ENCODE measurements around the gene REV3L.

- no peak for TF ChIP-seq CTCF (conservative IDR thresholded peaks at IDR 0.05 in 1 of 2, IDR thresholded peaks at IDR 0.05 in 1 of 2; ENCODE audit: extremely low read depth in 1 of 2, insufficient read depth in 1 of 2, low read depth in 1 of 2, low read length in 2 of 2)
- no peak for TF ChIP-seq EZH2 (IDR thresholded peaks at IDR 0.05; ENCODE audit: borderline replicate concordance, low read length)
Observed at GRCh38 chr6:111377558-111378120, 105.4 kb downstream of the REV3L start.

All from mammary epithelial cell (primary cell).